NB4 (cell line): ENCODE measurements around the gene TMEM86A.

ENCODE experiments used
- DNase-seq: peaks from one replicate; pipeline ENCODE4 v3.0.0; 2010; ENCODE audit warnings: low read depth
- H3K4me3 ChIP-seq: one replicate; pipeline ENCODE4 v1.5.1; 2011; ENCODE audit warnings: mild to moderate bottlenecking, low read depth, low read length, moderate library complexity
- CTCF ChIP-seq: IDR thresholded peaks from one replicate; pipeline ENCODE4 v1.5.1; 2012; ENCODE audit warnings: low read depth, low read length
- MAX ChIP-seq: IDR thresholded peaks from 2 replicates; pipeline ENCODE4 v1.6.1; 2011; ENCODE audit warnings: low read depth, low read length
- MYC ChIP-seq: IDR thresholded peaks from 2 replicates; pipeline ENCODE4 v1.6.1; 2011; ENCODE audit warnings: low read depth, low read length
- POLR2A ChIP-seq: IDR thresholded peaks from 2 replicates; pipeline ENCODE4 v1.6.1; 2011; ENCODE audit warnings: mild to moderate bottlenecking; ENCODE audit not compliant: insufficient read length; ENCODE audit errors: extremely low read depth

The TMEM86A gene

GRCh38 chr11:18704045-18704645 is 5.6 kb downstream of the TMEM86A start:
- TF ChIP-seq POLR2A (no peak), CTCF (no peak), MAX (no peak), MYC (no peak)
- H3K4me3 ChIP-seq = no peak overlapping the region

GRCh38 chr11:18704698-18705097 is 6.1 kb downstream of the TMEM86A start:
- no peak overlapping the region for H3K4me3 ChIP-seq
- TF ChIP-seq MYC = no peak
- TF ChIP-seq POLR2A = no peak
- no peak for TF ChIP-seq MAX
- TF ChIP-seq CTCF = no peak
- DNase-seq = no peak

More at GRCh38 chr11:18704045-18704645, 5.6 kb downstream of the TMEM86A start:
- no peak for DNase-seq

GRCh38 chr11:18705651-18706281 is 7.2 kb downstream of the TMEM86A start:
- no peak overlapping the region for H3K4me3 ChIP-seq
- TF ChIP-seq CTCF (no peak), MYC (no peak), MAX (no peak), POLR2A (no peak)
- DNase-seq = no peak

- TF ChIP-seq MYC = no peak
- TF ChIP-seq MAX = no peak
- TF ChIP-seq CTCF = no peak
- TF ChIP-seq POLR2A = no peak
- H3K4me3 ChIP-seq = no peak overlapping the region
- no peak for DNase-seq
These were observed 8.0 kb downstream of the TMEM86A start for GRCh38 chr11:18706330-18707243.

- no peak for DNase-seq
- H3K4me3 ChIP-seq = no peak overlapping the region
- TF ChIP-seq POLR2A = no peak
- TF ChIP-seq CTCF = no peak
- no peak for TF ChIP-seq MYC
- TF ChIP-seq MAX = no peak
These were observed 9.3 kb downstream of the TMEM86A start for GRCh38 chr11:18707811-18708340.
